Mesenchymal stem cell (in vitro differentiated cells and primary cell): ENCODE measurements around the gene KRI1.

Experiments used
- DNase-seq: peaks from one replicate; pipeline ENCODE4 v3.0.0-alpha.2; 2013
- H2AFZ ChIP-seq: one replicate; pipeline ENCODE4 v1.6.1; 2013; ENCODE audit warnings: low read depth, mild to moderate bottlenecking, control low read depth, inconsistent platforms, low read length, moderate library complexity
- H2AK5ac ChIP-seq: 2 replicates; pipeline ENCODE4 v1.6.1; 2013; ENCODE audit warnings: low read length, moderate library complexity, mild to moderate bottlenecking, inconsistent platforms; ENCODE audit not compliant: severe bottlenecking
- H2BK120ac ChIP-seq: one replicate; pipeline ENCODE4 v1.6.1; 2013; ENCODE audit warnings: low read depth, mild to moderate bottlenecking, inconsistent platforms, low read length, moderate library complexity
- H2BK12ac ChIP-seq, 2 experiments: one replicate each; pipeline ENCODE4 v1.6.1; 2013; ENCODE audit warnings: inconsistent platforms in 2 of 2, low read length in 2 of 2, mild to moderate bottlenecking in 2 of 2, moderate library complexity in 2 of 2, control low read depth in 1 of 2
- H2BK15ac ChIP-seq: one replicate; pipeline ENCODE4 v1.6.1; 2013; ENCODE audit warnings: mild to moderate bottlenecking, low read depth, inconsistent platforms; ENCODE audit not compliant: poor library complexity, severe bottlenecking
- H2BK5ac ChIP-seq: 2 replicates; pipeline ENCODE4 v1.6.1; 2013; ENCODE audit warnings: low read depth, mild to moderate bottlenecking, low read length, control low read depth, inconsistent platforms; ENCODE audit not compliant: poor library complexity, severe bottlenecking
- H3K14ac ChIP-seq, 2 experiments: one replicate each; pipeline ENCODE4 v1.6.1; 2013; ENCODE audit warnings: inconsistent platforms in 2 of 2, low read length in 2 of 2, control low read depth in 1 of 2, mild to moderate bottlenecking in 1 of 2, moderate library complexity in 1 of 2
- H3K18ac ChIP-seq, 2 experiments: one replicate each; pipeline ENCODE4 v1.6.1; 2013; ENCODE audit warnings: inconsistent platforms in 2 of 2, low read length in 2 of 2, control low read depth in 1 of 2, low read depth in 1 of 2, mild to moderate bottlenecking in 1 of 2
- H3K23ac ChIP-seq, 2 experiments: one replicate each; pipeline ENCODE4 v1.6.1; 2013; ENCODE audit warnings: inconsistent platforms in 2 of 2, low read length in 2 of 2, mild to moderate bottlenecking in 2 of 2, moderate library complexity in 2 of 2, control low read depth in 1 of 2
- H3K27ac ChIP-seq: 2 replicates; pipeline ENCODE4 v1.5.1; 2013; ENCODE audit warnings: mild to moderate bottlenecking, moderate library complexity, low read length, control low read depth, inconsistent platforms; ENCODE audit not compliant: poor library complexity, severe bottlenecking
- H3K27me3 ChIP-seq, 2 experiments: 2 replicates each; pipeline versions ENCODE4 v1.6.1 to v1.7.0; 2013; ENCODE audit warnings: low read length in 2 of 2, mild to moderate bottlenecking in 2 of 2, moderate library complexity in 2 of 2, control low read depth in 1 of 2, inconsistent platforms in 1 of 2; ENCODE audit not compliant: control insufficient read depth in 1 of 2, insufficient read depth in 1 of 2
- H3K36me3 ChIP-seq, 2 experiments: 2 replicates each; pipeline versions ENCODE4 v1.6.1 to v1.7.0; 2013; ENCODE audit warnings: low read length in 2 of 2, control low read depth in 1 of 2, inconsistent platforms in 1 of 2, low read depth in 1 of 2, mild to moderate bottlenecking in 1 of 2; ENCODE audit not compliant: insufficient read depth in 2 of 2, control insufficient read depth in 1 of 2
- H3K4ac ChIP-seq, 2 experiments: one replicate each; pipeline ENCODE4 v1.6.1; 2013; ENCODE audit warnings: inconsistent platforms in 2 of 2, low read length in 2 of 2, mild to moderate bottlenecking in 2 of 2, moderate library complexity in 2 of 2, control low read depth in 1 of 2, low read depth in 1 of 2
- H3K4me1 ChIP-seq: 2 replicates; pipeline ENCODE4 v1.6.1; 2013; ENCODE audit warnings: low read depth, low read length, control low read depth; ENCODE audit not compliant: control insufficient read depth, insufficient read depth
- H3K4me2 ChIP-seq: 2 replicates; pipeline ENCODE4 v1.6.1; 2013; ENCODE audit warnings: low read length, mild to moderate bottlenecking, inconsistent platforms; ENCODE audit not compliant: poor library complexity, severe bottlenecking
- H3K4me3 ChIP-seq, 2 experiments: 2 replicates each; pipeline versions ENCODE4 v1.5.1 to v1.7.0; 2013; ENCODE audit warnings: low read length in 2 of 2, mild to moderate bottlenecking in 2 of 2, control low read depth in 1 of 2, low read depth in 1 of 2; ENCODE audit not compliant: insufficient read depth in 1 of 2
- H3K79me1 ChIP-seq: replicated peaks from 2 replicates; pipeline ENCODE4 v1.6.1; 2013; ENCODE audit warnings: mild to moderate bottlenecking, control low read depth, low read length, inconsistent platforms; ENCODE audit not compliant: poor library complexity, severe bottlenecking
- H3K9ac ChIP-seq: 2 replicates; pipeline ENCODE4 v1.7.0; 2013; ENCODE audit warnings: mild to moderate bottlenecking, low read length, moderate library complexity
- H3K9me3 ChIP-seq: 2 replicates; pipeline ENCODE4 v1.7.0; 2013; ENCODE audit warnings: mild to moderate bottlenecking, low read length; ENCODE audit not compliant: control insufficient read depth
- H4K8ac ChIP-seq: one replicate; pipeline ENCODE4 v1.6.1; 2013; ENCODE audit warnings: inconsistent platforms, mild to moderate bottlenecking, low read length, moderate library complexity
- H4K91ac ChIP-seq: one replicate; pipeline ENCODE4 v1.6.1; 2013; ENCODE audit warnings: mild to moderate bottlenecking, low read length, inconsistent platforms
- WGBS: methylation state at CpG from one replicate; pipeline ENCODE4 v1.1.7; 2013; ENCODE audit warnings: mixed read lengths; 5-methylcytosine and 5-hydroxymethylcytosine counted together

Gene KRI1

GRCh38 chr19:10514211-10515145, 51.3 kb downstream of the KRI1 start:
- peak overlapping the region in 1 of 2 experiments; percentile 13 for H3K4ac ChIP-seq
- no peak overlapping the region for H2AFZ ChIP-seq
- no peak overlapping the region for H3K18ac ChIP-seq
- no peaks in the 10 kb centered on the region for H3K79me1 ChIP-seq
- H3K9me3 ChIP-seq, result no peaks in the 10 kb centered on the region
- H3K4me3 ChIP-seq, result no peak overlapping the region
- no peak overlapping the region for H2BK120ac ChIP-seq
- H2BK15ac ChIP-seq, result peak overlapping the region; percentile 18
- H3K27me3 ChIP-seq, result peaks cover 14 to 62% of the 10 kb centered on the region in 2 experiments
- H3K36me3 ChIP-seq, result peaks cover 0 to 12% of the 10 kb centered on the region in 2 experiments
- no peak overlapping the region for H3K14ac ChIP-seq
- no peak overlapping the region for H3K27ac ChIP-seq
- no peak for DNase-seq
- peak overlapping the region; percentile 34 for H4K91ac ChIP-seq
- no peak overlapping the region for H3K4me2 ChIP-seq
- H2BK12ac ChIP-seq, result no peak overlapping the region
- H2BK5ac ChIP-seq, result no peak overlapping the region
- H3K23ac ChIP-seq, result no peak overlapping the region
- WGBS, result 59% methylated on average over 99 of the region's 107 CpGs
- peak overlapping the region; percentile 7 for H4K8ac ChIP-seq
- H3K4me1 ChIP-seq, result peaks cover 23% of the 10 kb centered on the region
- H2AK5ac ChIP-seq, result no peak overlapping the region
- no peak overlapping the region for H3K9ac ChIP-seq

DNA sequence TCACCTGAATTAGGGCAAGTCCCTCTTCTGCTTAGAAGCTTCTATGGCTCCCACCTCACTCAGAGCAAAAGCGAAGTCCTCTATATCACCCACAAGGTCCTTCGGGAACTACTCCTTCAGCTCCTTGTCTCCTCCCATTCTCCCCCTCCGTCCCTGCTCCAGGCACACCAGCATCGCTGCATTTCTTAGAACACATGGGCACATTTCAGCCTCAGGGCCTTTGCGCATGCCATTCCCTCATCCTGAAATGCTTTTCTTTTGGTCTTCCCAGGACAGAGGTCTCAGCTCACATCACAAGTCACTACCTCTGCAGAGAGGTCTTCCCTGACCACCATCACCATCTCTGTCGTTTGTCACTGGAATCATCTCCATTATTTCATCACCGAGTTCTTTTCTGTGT, 52.6 kb downstream of the KRI1 start:
- H2BK120ac ChIP-seq, result no peak overlapping the region
- no peak overlapping the region for H3K14ac ChIP-seq
- no peak overlapping the region for H3K4me2 ChIP-seq
- WGBS, result 92% methylated on average over 7 of the region's 7 CpGs
- H4K91ac ChIP-seq, result no peak overlapping the region
- no peak overlapping the region for H3K4ac ChIP-seq
- H3K4me3 ChIP-seq, result no peak overlapping the region
- H3K27me3 ChIP-seq, result peaks cover 1 to 50% of the 10 kb centered on the region in 2 experiments
- H3K79me1 ChIP-seq, result no peaks in the 10 kb centered on the region
- H4K8ac ChIP-seq, result no peak overlapping the region
- H2BK5ac ChIP-seq, result no peak overlapping the region
- no peaks in the 10 kb centered on the region for H3K9me3 ChIP-seq
- no peak overlapping the region for H3K23ac ChIP-seq
- no peak overlapping the region for H2AK5ac ChIP-seq
- H2BK12ac ChIP-seq, result no peak overlapping the region
- H3K18ac ChIP-seq, result no peak overlapping the region
- no peak overlapping the region for H2AFZ ChIP-seq
- no peak overlapping the region for H3K9ac ChIP-seq
- H3K36me3 ChIP-seq, result peaks cover 0 to 12% of the 10 kb centered on the region in 2 experiments
- peaks cover 19% of the 10 kb centered on the region for H3K4me1 ChIP-seq
- H3K27ac ChIP-seq, result no peak overlapping the region
- no peak for DNase-seq
- no peak overlapping the region for H2BK15ac ChIP-seq

DNA sequence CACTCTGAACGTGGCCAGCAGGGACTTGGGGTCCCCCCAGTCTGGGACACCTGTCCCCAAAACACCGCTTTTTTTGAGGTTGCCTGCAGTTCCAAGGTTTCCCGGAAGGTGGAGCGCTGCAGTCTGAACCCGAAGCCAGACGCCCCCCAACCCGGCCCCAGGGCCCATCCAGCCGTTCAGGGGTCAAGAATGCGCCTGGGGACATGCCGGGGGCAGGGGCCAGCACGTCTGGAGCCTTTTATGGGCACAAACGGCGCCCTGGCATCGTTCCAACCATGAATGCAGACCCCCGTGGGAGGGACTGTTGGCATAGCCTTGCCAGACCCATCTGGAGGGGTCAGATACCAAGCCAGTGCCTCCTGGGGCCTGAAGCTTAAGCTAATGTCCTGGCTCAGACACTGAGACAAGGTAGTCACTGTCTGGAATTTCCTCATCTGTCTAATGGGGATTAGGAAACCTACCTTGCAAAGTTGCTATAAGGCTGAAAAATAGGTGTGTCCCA, 55.5 kb downstream of the KRI1 start:
- no peak overlapping the region for H2BK5ac ChIP-seq
- no peak for DNase-seq
- H3K4ac ChIP-seq, result no peak overlapping the region
- 16% methylated on average over 15 of the region's 15 CpGs for WGBS
- H2BK12ac ChIP-seq, result no peak overlapping the region
- H3K27me3 ChIP-seq, result peaks cover 0 to 36% of the 10 kb centered on the region in 2 experiments
- no peak overlapping the region for H2AFZ ChIP-seq
- no peaks in the 10 kb centered on the region for H3K79me1 ChIP-seq
- H2BK15ac ChIP-seq, result no peak overlapping the region
- no peaks in the 10 kb centered on the region for H3K9me3 ChIP-seq
- no peak overlapping the region for H3K9ac ChIP-seq
- no peak overlapping the region for H3K23ac ChIP-seq
- H2BK120ac ChIP-seq, result no peak overlapping the region
- H3K4me1 ChIP-seq, result peaks cover 7% of the 10 kb centered on the region
- peaks cover 0 to 12% of the 10 kb centered on the region in 2 experiments for H3K36me3 ChIP-seq
- H3K27ac ChIP-seq, result no peak overlapping the region
- H3K18ac ChIP-seq, result no peak overlapping the region
- H2AK5ac ChIP-seq, result no peak overlapping the region
- H4K91ac ChIP-seq, result no peak overlapping the region
- H3K14ac ChIP-seq, result no peak overlapping the region
- peak overlapping the region; percentile 35 for H4K8ac ChIP-seq
- H3K4me2 ChIP-seq, result peak overlapping the region; percentile 38
- no peak overlapping the region for H3K4me3 ChIP-seq

DNA sequence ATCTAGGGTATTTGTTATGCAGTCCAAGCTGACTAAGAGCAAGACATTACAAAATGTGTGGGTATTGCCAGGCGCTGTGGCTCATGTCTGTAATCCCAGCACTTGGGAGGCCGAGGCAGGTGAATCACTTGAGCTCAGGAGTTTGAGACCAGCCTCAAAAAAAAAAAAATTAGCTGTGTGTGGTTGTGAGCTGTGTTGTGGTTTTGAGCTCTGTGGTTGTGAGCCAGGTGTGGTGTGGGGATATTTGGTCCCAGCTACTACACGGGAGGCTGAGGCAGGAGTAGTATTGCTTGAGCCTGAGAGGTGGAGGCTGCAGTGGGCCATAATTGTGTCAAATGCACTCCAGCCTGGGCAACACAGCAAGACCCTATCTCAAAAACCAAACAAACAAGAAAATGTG, 57.1 kb downstream of the KRI1 start:
- Histone ChIP-seq H3K79me1 (no peaks in the 10 kb centered on the region), H2AFZ (no peak overlapping the region), H2BK120ac (no peak overlapping the region), H3K4me3 (no peak overlapping the region), H3K4me1 (peaks cover 7% of the 10 kb centered on the region), H2BK15ac (no peak overlapping the region), H3K4me2 (no peak overlapping the region), H2BK5ac (no peak overlapping the region), H3K18ac (no peak overlapping the region), H3K27ac (no peak overlapping the region), H2BK12ac (no peak overlapping the region), H2AK5ac (no peak overlapping the region), H3K4ac (no peak overlapping the region), H4K91ac (no peak overlapping the region), H3K14ac (no peak overlapping the region), H4K8ac (no peak overlapping the region), H3K9me3 (no peaks in the 10 kb centered on the region), H3K23ac (no peak overlapping the region), H3K27me3 (peaks cover 0 to 20% of the 10 kb centered on the region in 2 experiments), H3K9ac (no peak overlapping the region), H3K36me3 (peaks cover 0 to under 1% of the 10 kb centered on the region in 2 experiments)
- 76% methylated on average over 3 of the region's 3 CpGs for WGBS
- DNase-seq, result no peak
